Retinal pigment epithelial cell (primary cell): Measurements from ENCODE around the gene TSHZ2.

Experiments used
- DNase-seq: peaks from one replicate; pipeline ENCODE4 v3.0.0-alpha.2; 2010; ENCODE audit warnings: low read depth
- H3K4me3 ChIP-seq: 2 replicates; pipeline ENCODE4 v1.5.1; 2011; ENCODE audit warnings: mild to moderate bottlenecking, low read length, control low read depth, moderate library complexity
- CTCF ChIP-seq: conservative IDR thresholded peaks from 2 replicates; pipeline ENCODE4 v1.5.1; 2011; ENCODE audit warnings: low read depth, low read length, control low read depth, inconsistent platforms

Gene TSHZ2

GRCh38 chr20:53148771-53149147 is 176.6 kb downstream of the TSHZ2 start:
- TF ChIP-seq CTCF, result no peak
- DNase-seq, result no peak
- no peak overlapping the region for H3K4me3 ChIP-seq

GRCh38 chr20:53149148-53149889 is 177.2 kb downstream of the TSHZ2 start:
- no peak for TF ChIP-seq CTCF
- no peak overlapping the region for H3K4me3 ChIP-seq
- DNase-seq, result no peak

- TF ChIP-seq CTCF, result no peak
- H3K4me3 ChIP-seq, result no peak overlapping the region
- no peak for DNase-seq
These were observed 177.7 kb downstream of the TSHZ2 start for GRCh38 chr20:53149890-53150205.

- DNase-seq, result no peak
- H3K4me3 ChIP-seq, result no peak overlapping the region
- no peak for TF ChIP-seq CTCF
These were observed 178.4 kb downstream of the TSHZ2 start for GRCh38 chr20:53150532-53150931.

GRCh38 chr20:53152228-53152627 is 180.1 kb downstream of the TSHZ2 start:
- DNase-seq, result no peak
- no peak for TF ChIP-seq CTCF
- H3K4me3 ChIP-seq, result no peak overlapping the region

- no peak for DNase-seq
- no peak overlapping the region for H3K4me3 ChIP-seq
- no peak for TF ChIP-seq CTCF
These were observed 182.4 kb downstream of the TSHZ2 start for GRCh38 chr20:53154540-53154939.
